Fibroblast of peridontal ligament (primary cell): Measurements from ENCODE around the gene CAMK2A.

Experiments
- DNase-seq: peaks from one replicate; pipeline ENCODE4 v3.0.0-alpha.2; 2010; ENCODE audit errors: extremely low read depth

CAMK2A gene

DNA sequence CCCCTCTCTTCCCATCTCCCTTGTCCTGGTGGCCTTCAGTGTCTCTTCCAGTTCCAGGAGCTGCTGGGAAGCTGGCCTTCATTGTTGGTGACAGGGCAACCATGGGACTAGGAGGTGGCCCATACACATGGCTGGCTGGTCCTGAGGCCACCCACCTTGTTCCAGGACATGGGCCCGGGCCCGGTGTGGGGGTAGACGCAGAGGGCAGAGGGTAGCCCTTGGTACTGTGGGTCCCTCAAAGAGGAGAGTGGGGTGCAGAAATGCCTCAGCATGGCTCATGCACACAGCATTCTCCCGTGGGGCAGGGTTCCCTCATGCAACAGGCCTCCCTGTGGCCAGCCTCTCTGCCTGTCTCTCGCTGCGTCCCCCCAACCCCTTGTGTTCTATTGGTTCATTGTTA is 78.9 kb downstream of the CAMK2A start:
- no peak for DNase-seq

DNA sequence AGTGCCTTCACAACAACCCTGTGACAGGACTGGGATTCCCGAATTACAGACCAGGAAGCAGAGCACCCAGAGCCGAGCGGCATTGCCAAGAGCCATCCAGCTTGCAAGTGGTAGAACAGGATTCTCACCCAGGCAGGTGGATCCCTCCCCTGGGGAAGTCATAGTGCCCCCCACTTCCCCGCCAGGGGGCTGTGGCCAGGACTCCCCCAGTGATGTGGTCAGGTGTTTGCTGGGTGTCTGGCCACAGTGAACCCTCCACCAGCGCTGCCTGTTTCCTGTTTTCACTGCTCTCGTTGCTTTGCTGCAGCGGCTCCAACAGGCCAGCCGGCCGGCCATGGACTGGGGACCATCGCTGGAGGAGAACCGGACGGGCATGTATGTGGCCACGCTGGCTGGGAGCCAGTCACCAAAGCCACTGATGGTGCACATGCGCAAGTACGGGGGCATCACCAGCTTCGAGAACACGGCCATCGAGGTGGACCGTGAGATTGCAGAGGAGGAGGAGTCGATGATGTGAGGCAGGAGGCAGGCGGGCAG is 80.4 kb downstream of the CAMK2A start:
- peak; percentile 88 for DNase-seq

DNA sequence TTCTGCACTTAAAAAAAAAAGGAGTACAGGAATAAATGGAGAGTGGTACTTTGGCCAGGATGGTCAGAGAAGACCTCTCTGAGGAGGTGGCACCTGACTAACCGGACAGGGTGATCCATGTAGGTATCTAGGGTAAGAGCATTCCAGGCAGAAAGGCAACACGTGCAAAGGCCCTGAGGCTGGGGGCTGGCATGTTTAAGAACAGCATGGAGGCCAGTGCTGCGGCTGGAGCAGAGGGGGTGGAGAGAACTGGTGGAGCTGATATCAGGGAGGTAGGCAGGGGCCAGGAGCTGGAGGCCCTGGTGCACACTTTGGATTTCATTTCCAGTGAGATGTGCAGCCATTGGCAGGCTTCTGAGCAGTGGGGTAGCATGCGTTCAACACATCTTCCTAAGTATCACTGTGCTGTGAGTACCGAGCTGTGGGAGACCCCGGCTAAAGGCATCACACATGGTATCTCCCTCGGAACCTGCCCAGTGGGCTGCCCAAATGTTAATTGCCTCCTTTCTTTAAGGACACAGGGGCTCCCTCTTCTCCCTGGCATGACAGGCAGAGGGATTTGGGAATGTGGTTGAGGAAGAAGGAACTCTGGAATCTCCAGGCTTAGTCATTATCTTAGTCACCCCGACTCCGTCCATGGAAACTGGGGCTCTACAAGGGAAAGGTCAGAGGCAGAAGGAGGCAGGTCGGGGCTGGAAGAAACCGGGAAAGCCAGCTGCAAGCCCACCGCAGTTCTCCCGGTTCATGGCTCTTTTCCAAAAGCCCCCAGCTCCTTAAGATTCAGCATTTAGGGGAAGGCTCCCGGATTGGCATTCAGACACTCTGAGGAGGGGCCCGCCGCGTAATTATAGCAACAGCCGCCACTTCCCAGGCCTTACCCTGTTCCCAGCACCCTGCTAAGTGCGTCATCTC is 81.1 kb downstream of the CAMK2A start:
- peak; percentile 75 for DNase-seq

DNA sequence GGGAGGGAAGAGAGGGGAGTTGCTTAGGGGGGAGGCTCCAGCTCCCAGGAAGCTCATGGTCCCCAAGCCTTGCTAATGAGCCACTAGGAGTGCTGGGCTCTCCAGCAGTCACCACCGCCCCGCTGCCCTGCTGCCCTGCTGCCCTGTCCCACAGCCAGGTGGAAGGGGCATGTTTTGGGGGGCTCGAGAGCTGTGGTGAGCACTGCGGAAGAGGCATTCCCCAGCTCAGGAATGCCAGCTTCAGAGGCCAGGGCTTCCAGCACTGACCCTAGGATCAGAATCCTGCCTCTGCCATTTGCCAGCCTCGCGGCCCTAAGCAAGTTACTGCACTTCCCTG is 82.8 kb downstream of the CAMK2A start:
- DNase-seq: no peak

- no peak for DNase-seq
Measured at GRCh38 chr5:150206098-150206778, 83.3 kb downstream of the CAMK2A start.

DNA sequence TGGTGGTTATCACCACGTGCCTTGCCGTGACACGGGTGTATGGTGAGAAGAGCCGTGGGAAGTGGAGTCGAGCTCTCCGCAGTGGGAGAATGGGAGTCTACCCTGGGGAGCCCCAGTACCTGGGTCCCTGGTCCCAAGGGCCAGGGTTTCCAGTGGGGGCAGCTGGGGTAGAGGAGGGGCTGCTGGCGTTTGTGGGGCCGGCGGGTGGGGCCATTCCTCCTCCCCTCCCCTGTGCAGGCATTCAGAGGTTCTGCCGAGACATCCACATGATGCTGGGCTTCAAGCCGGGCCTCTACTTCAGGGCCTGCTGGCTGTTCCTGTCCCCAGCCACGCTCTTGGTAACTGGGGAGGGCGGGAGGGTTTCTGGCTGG is 85.0 kb downstream of the CAMK2A start:
- no peak for DNase-seq

- no peak for DNase-seq
Measured at GRCh38 chr5:150203832-150204589, 85.6 kb downstream of the CAMK2A start.

DNA sequence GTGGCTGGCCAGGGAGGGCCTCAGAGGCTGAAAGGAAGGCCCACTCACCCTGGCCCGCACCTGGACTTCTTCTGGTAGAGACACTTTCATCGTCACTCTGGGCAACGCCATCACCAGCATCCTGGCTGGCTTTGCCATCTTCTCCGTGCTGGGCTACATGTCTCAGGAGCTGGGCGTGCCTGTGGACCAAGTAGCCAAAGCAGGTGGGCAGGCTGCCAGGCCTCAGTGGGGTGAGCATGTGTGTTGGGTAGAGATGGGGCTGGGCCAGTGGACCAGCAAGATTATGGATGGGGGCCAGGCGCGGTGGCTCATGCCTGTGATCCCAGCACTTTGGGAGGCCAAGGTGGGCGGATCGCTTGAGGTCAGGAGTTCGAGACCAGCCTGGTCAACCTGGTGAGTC is 87.1 kb downstream of the CAMK2A start:
- DNase-seq: no peak

GRCh38 chr5:150197476-150197875 is 92.1 kb downstream of the CAMK2A start:
- no peak for DNase-seq

- DNase-seq: no peak
Measured at GRCh38 chr5:150196986-150197385, 92.6 kb downstream of the CAMK2A start.

DNA sequence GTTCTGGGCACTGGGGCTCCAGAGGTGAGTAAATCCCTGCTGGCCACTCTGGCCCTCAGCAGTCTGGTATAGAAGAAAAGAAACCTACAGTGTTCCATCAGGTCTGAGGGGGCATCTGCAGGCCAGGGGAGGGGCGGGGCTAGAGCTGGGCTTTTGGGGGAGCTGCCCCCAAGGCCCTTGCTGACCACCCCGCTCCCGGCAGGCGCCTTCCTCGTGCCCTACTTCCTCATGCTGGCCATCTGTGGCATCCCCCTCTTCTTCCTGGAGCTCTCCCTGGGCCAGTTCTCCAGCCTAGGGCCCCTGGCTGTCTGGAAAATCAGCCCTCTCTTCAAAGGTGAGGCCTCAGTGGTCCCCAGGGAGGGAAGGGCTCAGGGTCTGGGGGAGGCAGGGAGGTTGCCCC is 93.1 kb downstream of the CAMK2A start:
- DNase-seq: no peak

DNA sequence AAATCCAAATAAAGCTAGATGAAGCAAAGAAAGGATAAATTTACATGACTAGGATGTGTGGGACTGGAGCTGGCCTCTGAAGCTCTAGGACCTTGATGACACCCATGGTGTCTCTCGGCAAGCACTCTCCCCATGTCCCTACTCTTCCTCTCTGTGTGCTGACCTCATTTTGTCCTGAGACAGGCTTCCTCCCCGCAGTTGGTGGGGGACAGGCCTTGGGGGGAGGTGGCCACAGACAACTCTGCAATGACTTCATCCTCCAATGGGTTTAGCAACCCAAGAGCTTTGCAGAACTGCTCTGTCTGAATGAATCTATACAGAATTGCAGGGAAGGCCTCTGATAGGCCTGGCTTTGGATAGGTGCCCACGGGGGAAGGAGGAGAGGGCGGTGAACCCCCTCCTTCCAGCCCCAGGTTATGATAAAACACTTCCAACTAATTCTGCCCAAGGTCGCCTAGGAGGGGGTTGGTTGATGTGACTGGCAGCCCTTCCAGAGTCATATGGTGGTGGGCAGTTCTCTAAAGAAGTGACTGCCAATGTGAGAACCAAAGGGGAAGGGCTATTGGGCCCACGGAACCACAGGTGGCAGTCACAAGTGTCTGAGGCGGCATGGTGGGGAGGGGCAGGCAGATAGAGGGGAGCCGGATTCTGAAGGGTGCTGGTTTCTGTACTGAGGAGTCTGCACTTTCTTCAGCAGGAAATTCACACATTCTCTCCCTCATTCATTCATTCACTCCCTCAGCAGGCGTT is 93.7 kb downstream of the CAMK2A start:
- no peak for DNase-seq

DNA sequence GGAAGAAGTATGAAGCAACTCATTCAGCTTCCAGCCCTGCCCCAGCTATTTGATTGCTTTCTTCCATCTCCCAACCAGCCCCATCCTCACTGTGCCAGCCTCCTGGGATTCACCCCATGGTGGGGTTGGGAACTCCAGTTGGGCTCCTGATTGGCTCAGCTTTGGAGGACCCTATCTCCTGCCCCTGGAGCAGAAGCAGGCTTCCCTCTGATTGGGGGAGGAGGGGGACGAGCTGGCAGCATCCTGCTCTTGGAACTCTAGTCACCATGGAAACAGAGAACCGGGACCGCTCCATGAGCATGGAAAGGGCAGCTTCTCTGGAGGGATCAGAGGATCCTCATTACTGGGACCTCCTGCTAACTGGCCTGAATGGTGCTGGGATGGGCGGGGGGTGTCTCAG is 97.1 kb downstream of the CAMK2A start:
- no peak for DNase-seq

GRCh38 chr5:150190987-150191386 is 98.6 kb downstream of the CAMK2A start:
- DNase-seq: no peak

- DNase-seq: no peak
Measured at GRCh38 chr5:150190503-150190979, 99.0 kb downstream of the CAMK2A start.

GRCh38 chr5:150189728-150190502 is 99.7 kb downstream of the CAMK2A start, which contains the start of gene SLC6A7:
TSS of gene SLC6A7 (plus strand) at chr5:150190062. CDS start at chr5:150190328, 266 bp downstream.
- DNase-seq: no peak

GRCh38 chr5:150189326-150189725 is 100.2 kb downstream of the CAMK2A start:
- DNase-seq: no peak

DNA sequence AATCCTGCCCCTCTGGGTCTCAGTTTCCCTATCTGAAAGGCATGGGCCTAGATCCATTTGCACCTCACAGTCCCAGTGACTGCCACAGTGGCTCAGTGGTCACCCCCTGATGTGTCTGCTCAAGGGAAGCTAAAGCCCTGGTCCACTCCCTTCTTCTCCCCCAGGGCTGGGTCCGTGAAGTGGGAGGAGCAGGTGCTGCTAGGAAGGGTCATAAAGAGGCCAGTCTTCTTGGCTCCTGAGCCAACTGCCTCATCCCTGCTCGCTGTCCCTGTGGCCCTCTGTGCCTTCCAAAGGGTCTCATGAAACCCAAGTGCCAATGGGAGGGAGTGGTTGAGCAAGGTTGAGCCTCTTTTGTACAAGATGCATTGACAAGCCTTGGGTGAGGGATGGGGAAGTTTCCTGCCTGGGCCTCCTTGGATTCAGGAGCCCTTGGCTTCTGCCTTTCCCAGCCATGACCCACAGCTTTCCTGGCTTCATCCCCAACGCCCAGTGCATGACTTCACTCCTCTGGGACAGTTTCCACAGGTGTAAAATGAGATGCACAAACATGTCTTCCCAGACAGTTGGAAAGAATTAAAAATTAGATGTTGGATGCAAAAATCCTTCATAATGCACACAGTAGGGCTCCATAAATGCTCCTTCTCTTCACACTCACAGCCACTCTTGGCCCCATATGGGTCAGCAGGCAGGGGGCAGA is 101.3 kb downstream of the CAMK2A start:
- no peak for DNase-seq

DNA sequence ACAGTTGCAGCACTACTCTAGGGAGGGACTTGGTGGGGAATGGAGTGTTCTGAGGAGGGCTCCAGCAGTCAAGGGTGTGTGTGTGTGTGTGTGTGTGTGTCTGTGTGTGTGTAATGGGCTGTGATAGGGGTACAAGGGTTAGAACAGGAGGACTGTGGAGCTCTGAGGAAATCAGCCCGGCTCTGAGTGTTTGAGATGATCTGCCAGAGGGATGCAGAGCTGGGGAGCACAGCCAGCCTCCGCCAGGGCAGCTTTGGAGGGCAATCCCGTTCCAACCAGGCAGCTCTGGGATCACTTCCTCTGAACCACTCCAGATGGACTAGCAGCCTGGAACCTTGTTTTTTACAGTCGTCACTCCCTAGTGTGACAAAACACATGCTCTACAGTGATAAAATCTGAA is 102.7 kb downstream of the CAMK2A start:
- no peak for DNase-seq

- no peak for DNase-seq
Measured at GRCh38 chr5:150186137-150186536, 103.4 kb downstream of the CAMK2A start.
